T-helper 17 cell (primary cell): ENCODE data around the gene PRDM7. TPM values are rescaled to one million over a fixed set of nuclear protein-coding genes. Genes with fewer than 3 reads are reported as not detected.
"Not testable (repeated sequence)": the region's sequence is repeated elsewhere in the genome, so short reads cannot be mapped to it uniquely, and the experiment has no call there.

Experiments used
- ATAC-seq: fragments of 150-1000 bp; cut with Tn5 transposase; 2 replicates; pipeline ENCODE4 v1.10.0; 2021; ENCODE audit warnings: mild to moderate bottlenecking, moderate library complexity
- DNase-seq, 3 donors: peaks; one replicate each; pipeline versions ENCODE4 v3.0.0 to v3.0.0-alpha.2; 2020 to 2021
- H3K9me3 ChIP-seq: one replicate; pipeline ENCODE4 v1.7.0; 2013; ENCODE audit warnings: low read length, mild to moderate bottlenecking; ENCODE audit not compliant: control insufficient read depth, poor library complexity, severe bottlenecking
- H3K27ac Mint-ChIP-seq: one replicate; pipeline ENCODE4 v1.8.0; 2022; ENCODE audit warnings: mild to moderate bottlenecking, moderate library complexity, mixed read lengths
- H3K27me3 Mint-ChIP-seq: one replicate; pipeline ENCODE4 v1.8.0; 2022; ENCODE audit warnings: mixed read lengths
- H3K36me3 Mint-ChIP-seq: one replicate; pipeline ENCODE4 v1.8.0; 2022; ENCODE audit warnings: low read depth, mixed read lengths
- H3K4me1 Mint-ChIP-seq: one replicate; pipeline ENCODE4 v1.8.0; 2022; ENCODE audit warnings: mild to moderate bottlenecking, mixed read lengths
- H3K4me3 Mint-ChIP-seq: one replicate; pipeline ENCODE4 v1.8.0; 2022; ENCODE audit warnings: mild to moderate bottlenecking, moderate library complexity, mixed read lengths
- total RNA-seq, 4 donors: library from RNA in 2 of 4; stranded (reverse) in 2 of 4; gene quantifications; one replicate each; pipeline ENCODE4 v1.2.3 and lab custom pipeline; 2022 to 2026

PRDM7 gene
- total RNA-seq, 2 donors from 2014 or later = not detected

DNA sequence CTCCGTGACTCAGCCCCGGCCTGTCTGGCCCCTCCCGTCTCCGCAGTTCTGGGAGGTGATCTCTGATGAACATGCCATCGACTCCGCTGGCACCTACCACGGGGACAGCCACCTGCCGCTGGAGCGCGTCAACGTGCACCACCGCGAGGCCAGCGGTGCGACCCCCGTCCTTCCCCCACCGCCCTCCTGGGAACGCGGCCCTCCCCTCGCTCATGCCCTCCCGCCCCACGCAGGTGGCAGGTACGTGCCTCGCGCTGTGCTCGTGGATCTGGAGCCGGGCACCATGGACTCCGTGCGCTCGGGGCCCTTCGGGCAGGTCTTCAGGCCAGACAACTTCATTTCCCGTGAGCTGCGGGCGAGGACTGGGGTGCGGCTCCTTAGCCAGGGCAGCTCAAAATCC lies 17.2 kb upstream of the PRDM7 start:
- not testable (repeated sequence) for ATAC-seq, H3K4me1 Mint-ChIP-seq, DNase-seq, H3K27me3 Mint-ChIP-seq, H3K27ac Mint-ChIP-seq, H3K36me3 Mint-ChIP-seq, H3K4me3 Mint-ChIP-seq, H3K9me3 ChIP-seq

DNA sequence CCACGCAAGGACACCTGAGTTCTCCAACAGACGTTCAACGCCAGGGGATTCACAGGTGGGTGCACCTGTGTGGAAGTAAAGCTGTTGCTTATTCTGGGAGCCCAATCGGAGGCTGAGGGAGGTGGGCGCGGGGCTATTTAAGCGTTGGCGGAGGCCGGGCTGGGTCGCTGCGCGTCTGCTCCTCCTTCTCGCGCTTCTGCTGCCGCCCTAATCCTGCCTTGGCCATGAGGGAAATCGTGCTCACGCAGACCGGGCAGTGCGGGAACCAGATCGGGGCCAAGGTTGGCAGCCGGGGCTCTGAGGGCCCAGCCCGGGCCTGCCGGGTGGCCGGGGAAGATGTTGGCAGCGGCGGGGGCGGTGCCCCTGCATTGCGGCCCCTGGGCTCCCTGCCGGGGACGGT lies 16.7 kb upstream of the PRDM7 start:
- H3K9me3 ChIP-seq, H3K4me1 Mint-ChIP-seq, ATAC-seq, H3K27me3 Mint-ChIP-seq, H3K4me3 Mint-ChIP-seq, H3K27ac Mint-ChIP-seq, H3K36me3 Mint-ChIP-seq, DNase-seq: not testable (repeated sequence)

- H3K9me3 ChIP-seq, H3K4me3 Mint-ChIP-seq, DNase-seq, H3K4me1 Mint-ChIP-seq, H3K36me3 Mint-ChIP-seq, ATAC-seq, H3K27ac Mint-ChIP-seq: not testable (repeated sequence)
- H3K27me3 Mint-ChIP-seq = peaks cover 14% of the 10 kb centered on the region
These were observed 15.7 kb upstream of the PRDM7 start for GRCh38 chr16:90092781-90093180.

GRCh38 chr16:90084215-90084950 lies 7.3 kb upstream of the PRDM7 start:
- Mint-ChIP-seq H3K36me3 (peaks cover 2% of the 10 kb centered on the region), H3K4me1 (peaks cover 10% of the 10 kb centered on the region), H3K4me3 (no peak overlapping the region), H3K27ac (no peak overlapping the region), H3K27me3 (peaks cover 22% of the 10 kb centered on the region)
- no peak for ATAC-seq
- DNase-seq = no peak
- H3K9me3 ChIP-seq = no peaks in the 10 kb centered on the region

DNA sequence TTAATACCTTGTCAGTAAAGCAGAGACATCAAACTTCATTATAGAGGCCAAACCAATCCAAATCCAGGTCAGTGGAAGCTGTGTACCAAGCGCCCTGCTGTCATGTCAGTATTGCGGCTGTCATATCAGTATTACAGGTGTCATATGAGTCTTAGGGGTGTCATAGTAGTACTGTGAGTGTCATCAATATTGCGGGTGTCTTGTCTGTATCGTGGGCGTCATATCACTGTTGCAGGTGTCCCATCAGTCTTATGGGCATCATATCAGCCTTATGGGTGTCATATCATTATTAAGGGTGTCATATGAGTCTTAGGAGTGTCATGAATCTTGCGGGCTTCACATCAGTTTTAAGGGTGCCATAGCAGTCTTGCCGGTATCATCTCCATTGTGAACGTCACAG lies 6.0 kb upstream of the PRDM7 start:
- H3K27me3 Mint-ChIP-seq = peaks cover 18% of the 10 kb centered on the region
- peaks cover 2% of the 10 kb centered on the region for H3K36me3 Mint-ChIP-seq
- peak overlapping the region; percentile 92 for H3K4me3 Mint-ChIP-seq
- H3K4me1 Mint-ChIP-seq = peaks cover 10% of the 10 kb centered on the region
- no peak for DNase-seq
- peak overlapping the region; percentile 88 for H3K27ac Mint-ChIP-seq
- no peaks in the 10 kb centered on the region for H3K9me3 ChIP-seq
- ATAC-seq = no peak

- ATAC-seq (no peak), DNase-seq (no peak)
- H3K4me1 Mint-ChIP-seq = peaks cover 22% of the 10 kb centered on the region
- peak overlapping the region; percentile 88 for H3K27ac Mint-ChIP-seq
- no peaks in the 10 kb centered on the region for H3K9me3 ChIP-seq
- peaks cover 18% of the 10 kb centered on the region for H3K27me3 Mint-ChIP-seq
- H3K4me3 Mint-ChIP-seq = no peak overlapping the region
- peaks cover 2% of the 10 kb centered on the region for H3K36me3 Mint-ChIP-seq
These were observed 4.5 kb upstream of the PRDM7 start for GRCh38 chr16:90081606-90081970.

DNA sequence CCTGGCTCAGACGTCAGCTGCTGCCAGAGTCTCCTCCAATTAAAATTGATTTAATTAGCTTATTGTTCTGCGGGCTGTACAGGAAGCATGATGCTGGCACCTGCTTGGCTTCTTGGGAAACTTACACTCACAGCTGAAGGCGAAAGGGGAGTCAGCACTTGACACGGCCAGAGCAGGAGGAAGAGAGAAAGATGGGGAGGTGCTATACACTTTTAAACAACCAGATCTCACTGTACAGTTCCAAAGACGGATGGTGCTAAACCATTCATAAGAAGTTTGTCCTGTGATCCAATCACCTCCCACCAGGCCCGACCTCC lies 1.4 kb upstream of the PRDM7 start:
- Mint-ChIP-seq H3K4me1 (peaks cover 25% of the 10 kb centered on the region), H3K27me3 (peaks cover 25% of the 10 kb centered on the region), H3K4me3 (peak overlapping the region; percentile 12), H3K36me3 (peaks cover 2% of the 10 kb centered on the region), H3K27ac (no peak overlapping the region)
- no peak for DNase-seq
- ATAC-seq = no peak
- no peaks in the 10 kb centered on the region for H3K9me3 ChIP-seq

DNA sequence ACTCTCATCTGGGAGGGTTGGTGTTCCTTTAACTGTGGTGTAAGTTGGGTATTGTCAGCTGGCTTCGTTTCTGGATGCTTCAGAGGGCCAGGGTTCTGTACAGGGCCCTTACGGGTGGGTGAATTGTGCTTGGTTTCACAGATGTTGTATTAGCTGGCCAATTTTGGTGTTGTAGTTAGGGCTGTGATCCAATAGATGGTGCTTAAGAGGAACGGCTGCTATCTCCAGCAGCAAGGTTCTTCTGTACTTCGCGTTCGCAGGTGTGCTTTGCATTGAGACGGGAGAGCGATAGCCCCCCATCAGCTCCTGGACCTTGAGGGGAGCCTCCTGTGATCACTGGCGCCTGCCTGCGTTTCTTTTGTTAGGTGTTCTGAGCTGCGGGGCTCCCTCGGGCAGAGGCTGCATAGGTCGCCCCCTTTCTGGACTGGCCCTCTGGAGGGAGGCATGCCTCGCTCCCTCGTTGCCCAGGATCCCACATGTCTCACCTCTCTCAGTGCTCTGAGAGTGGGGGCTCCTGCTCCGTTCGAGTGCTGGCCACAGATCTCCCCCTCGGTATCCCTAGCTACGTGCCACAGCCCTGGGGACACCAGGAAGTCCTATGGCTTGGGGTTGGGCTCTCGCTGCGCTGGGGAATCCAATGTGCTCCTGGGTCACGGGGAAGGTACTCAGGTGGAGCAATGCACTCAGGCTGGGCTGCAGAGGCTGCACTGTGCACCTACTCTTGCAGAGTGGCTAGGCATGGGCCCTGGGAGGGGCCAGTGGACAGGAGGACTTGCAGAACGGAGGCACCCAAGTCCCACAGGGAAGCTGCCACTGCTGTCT lies 837 bp upstream of the PRDM7 start:
- peaks cover 25% of the 10 kb centered on the region for H3K4me1 Mint-ChIP-seq
- peaks cover 2% of the 10 kb centered on the region for H3K36me3 Mint-ChIP-seq
- no peak overlapping the region for H3K27ac Mint-ChIP-seq
- H3K27me3 Mint-ChIP-seq = peaks cover 25% of the 10 kb centered on the region
- ATAC-seq (peak; percentile 77), DNase-seq (peak in 1 of 3 donors; percentile 17)
- peak overlapping the region; percentile 90 for H3K4me3 Mint-ChIP-seq
- no peaks in the 10 kb centered on the region for H3K9me3 ChIP-seq

- no peak overlapping the region for H3K27ac Mint-ChIP-seq
- H3K36me3 Mint-ChIP-seq = no peaks in the 10 kb centered on the region
- peak overlapping the region; percentile 1 for H3K4me3 Mint-ChIP-seq
- peaks cover 20% of the 10 kb centered on the region for H3K27me3 Mint-ChIP-seq
- no peaks in the 10 kb centered on the region for H3K9me3 ChIP-seq
- peaks cover 10% of the 10 kb centered on the region for H3K4me1 Mint-ChIP-seq
- DNase-seq (no peak), ATAC-seq (no peak)
These were observed 4.6 kb downstream of the PRDM7 start for GRCh38 chr16:90072442-90073105.

DNA sequence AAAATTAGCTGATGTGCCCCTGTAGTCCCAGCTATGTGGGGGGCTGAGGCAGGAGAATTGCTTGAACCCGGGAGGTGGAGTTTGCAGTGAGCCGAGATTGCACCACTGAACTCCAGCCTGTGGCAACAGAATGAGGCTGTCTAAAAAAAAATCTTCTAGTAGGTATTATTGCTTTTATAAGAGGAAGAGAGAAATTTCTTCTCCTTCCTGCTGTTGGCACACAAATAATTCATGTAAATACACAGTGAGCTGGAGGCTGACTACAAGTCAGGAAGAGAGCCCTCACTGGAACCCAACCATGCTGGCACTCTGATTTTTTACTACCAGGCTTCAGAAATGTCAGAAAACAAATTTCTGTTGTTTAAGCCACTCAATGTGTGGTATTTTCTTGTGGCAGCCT lies 6.7 kb downstream of the PRDM7 start:
- Mint-ChIP-seq H3K27ac (no peak overlapping the region), H3K36me3 (no peaks in the 10 kb centered on the region), H3K4me1 (no peaks in the 10 kb centered on the region), H3K4me3 (no peak overlapping the region), H3K27me3 (peaks cover 12% of the 10 kb centered on the region)
- H3K9me3 ChIP-seq = no peaks in the 10 kb centered on the region
- DNase-seq (no peak), ATAC-seq (no peak)

- H3K27me3 Mint-ChIP-seq = peaks cover 23% of the 10 kb centered on the region
- ATAC-seq = no peak
- H3K4me1 Mint-ChIP-seq = no peaks in the 10 kb centered on the region
- H3K27ac Mint-ChIP-seq = no peak overlapping the region
- no peak for DNase-seq
- no peaks in the 10 kb centered on the region for H3K9me3 ChIP-seq
- peaks cover 4% of the 10 kb centered on the region for H3K36me3 Mint-ChIP-seq
- H3K4me3 Mint-ChIP-seq = no peak overlapping the region
These were observed 15.7 kb downstream of the PRDM7 start for GRCh38 chr16:90061437-90061836.

- Mint-ChIP-seq H3K27ac (no peak overlapping the region), H3K27me3 (peaks cover 5% of the 10 kb centered on the region), H3K4me3 (no peak overlapping the region), H3K36me3 (peaks cover 2% of the 10 kb centered on the region), H3K4me1 (no peaks in the 10 kb centered on the region)
- H3K9me3 ChIP-seq = no peaks in the 10 kb centered on the region
- DNase-seq (no peak), ATAC-seq (peak; percentile 45)
These were observed 19.4 kb downstream of the PRDM7 start for GRCh38 chr16:90057738-90058173.

- not testable (repeated sequence) for H3K4me3 Mint-ChIP-seq, ATAC-seq, H3K27me3 Mint-ChIP-seq, H3K9me3 ChIP-seq, H3K27ac Mint-ChIP-seq, DNase-seq, H3K4me1 Mint-ChIP-seq, H3K36me3 Mint-ChIP-seq
These were observed 20.6 kb downstream of the PRDM7 start for GRCh38 chr16:90056521-90056920.
